ENCODE measurements around the gene SFMBT1.

GRCh38 chr3:52982839-52983238 is 63.0 kb downstream of the SFMBT1 start:
- TF ChIP-seq CHD4 (IDR thresholded peaks at IDR 0.05; ENCODE audit: borderline replicate concordance) (no peak), EP300 (IDR thresholded peaks at IDR 0.05) (no peak), CTCF (IDR thresholded peaks at IDR 0.05) (no peak), RFX5 (IDR thresholded peaks at IDR 0.05) (no peak), ESRRA (IDR thresholded peaks at IDR 0.05; ENCODE audit: borderline replicate concordance, low read length) (no peak), CEBPB (IDR thresholded peaks at IDR 0.05) (no peak), NR3C1 (IDR thresholded peaks at IDR 0.05) (no peak)
- TF ChIP-seq, protein P1, sequence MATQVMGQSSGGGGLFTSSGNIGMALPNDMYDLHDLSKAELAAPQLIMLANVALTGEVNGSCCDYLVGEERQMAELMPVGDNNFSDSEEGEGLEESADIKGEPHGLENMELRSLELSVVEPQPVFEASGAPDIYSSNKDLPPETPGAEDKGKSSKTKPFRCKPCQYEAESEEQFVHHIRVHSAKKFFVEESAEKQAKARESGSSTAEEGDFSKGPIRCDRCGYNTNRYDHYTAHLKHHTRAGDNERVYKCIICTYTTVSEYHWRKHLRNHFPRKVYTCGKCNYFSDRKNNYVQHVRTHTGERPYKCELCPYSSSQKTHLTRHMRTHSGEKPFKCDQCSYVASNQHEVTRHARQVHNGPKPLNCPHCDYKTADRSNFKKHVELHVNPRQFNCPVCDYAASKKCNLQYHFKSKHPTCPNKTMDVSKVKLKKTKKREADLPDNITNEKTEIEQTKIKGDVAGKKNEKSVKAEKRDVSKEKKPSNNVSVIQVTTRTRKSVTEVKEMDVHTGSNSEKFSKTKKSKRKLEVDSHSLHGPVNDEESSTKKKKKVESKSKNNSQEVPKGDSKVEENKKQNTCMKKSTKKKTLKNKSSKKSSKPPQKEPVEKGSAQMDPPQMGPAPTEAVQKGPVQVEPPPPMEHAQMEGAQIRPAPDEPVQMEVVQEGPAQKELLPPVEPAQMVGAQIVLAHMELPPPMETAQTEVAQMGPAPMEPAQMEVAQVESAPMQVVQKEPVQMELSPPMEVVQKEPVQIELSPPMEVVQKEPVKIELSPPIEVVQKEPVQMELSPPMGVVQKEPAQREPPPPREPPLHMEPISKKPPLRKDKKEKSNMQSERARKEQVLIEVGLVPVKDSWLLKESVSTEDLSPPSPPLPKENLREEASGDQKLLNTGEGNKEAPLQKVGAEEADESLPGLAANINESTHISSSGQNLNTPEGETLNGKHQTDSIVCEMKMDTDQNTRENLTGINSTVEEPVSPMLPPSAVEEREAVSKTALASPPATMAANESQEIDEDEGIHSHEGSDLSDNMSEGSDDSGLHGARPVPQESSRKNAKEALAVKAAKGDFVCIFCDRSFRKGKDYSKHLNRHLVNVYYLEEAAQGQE (IDR thresholded peaks at IDR 0.05), result no peak
